GM13976 (cell line): ENCODE data around the gene BRINP3.

Experiments
- DNase-seq: peaks from one replicate; pipeline ENCODE4 v3.0.0; 2012; ENCODE audit warnings: low spot score
- CTCF ChIP-seq: IDR thresholded peaks from 2 replicates; pipeline ENCODE4 v1.5.1; 2012; ENCODE audit warnings: borderline replicate concordance, mild to moderate bottlenecking; ENCODE audit not compliant: insufficient read depth; ENCODE audit errors: extremely low read depth, missing control alignments, control extremely low read depth
- in situ Hi-C: fragments of 300-500 bp; cut with MboI; formaldehyde crosslinking; loops from one replicate; pipeline ENCODE4 v1.12.0; 2022; ENCODE audit warnings: low sequenced_read_pairs, mixed read lengths, inconsistent platforms; ENCODE audit not compliant: unreplicated experiment

Gene BRINP3

GRCh38 chr1:190391582-190391981 is 86.1 kb downstream of the BRINP3 start:
- TF ChIP-seq CTCF: no peak
- in situ Hi-C loops: no loop called here
- DNase-seq: no peak

- in situ Hi-C loops: no loop called here
- no peak for DNase-seq
- TF ChIP-seq CTCF: no peak
Measured at GRCh38 chr1:190377991-190378390, 99.7 kb downstream of the BRINP3 start.

DNA sequence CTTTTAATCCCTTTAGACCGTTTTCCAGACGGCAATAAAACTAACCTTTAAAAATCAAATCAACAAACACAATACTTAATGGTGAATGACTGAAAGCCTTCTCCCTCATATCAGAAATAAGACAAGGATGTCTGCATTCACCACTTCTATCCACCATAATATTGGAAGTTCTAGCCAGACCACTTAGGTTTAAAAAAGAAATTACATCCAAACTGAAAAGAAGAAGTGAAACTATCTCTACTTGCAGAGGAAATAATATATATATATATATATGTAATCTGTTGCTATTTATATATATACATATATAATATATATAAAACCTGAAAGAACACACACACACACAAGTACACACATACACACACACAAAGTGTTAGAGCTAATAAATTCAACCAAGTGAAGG is 100.4 kb downstream of the BRINP3 start:
- TF ChIP-seq CTCF: no peak
- in situ Hi-C loops: no loop called here
- no peak for DNase-seq

DNA sequence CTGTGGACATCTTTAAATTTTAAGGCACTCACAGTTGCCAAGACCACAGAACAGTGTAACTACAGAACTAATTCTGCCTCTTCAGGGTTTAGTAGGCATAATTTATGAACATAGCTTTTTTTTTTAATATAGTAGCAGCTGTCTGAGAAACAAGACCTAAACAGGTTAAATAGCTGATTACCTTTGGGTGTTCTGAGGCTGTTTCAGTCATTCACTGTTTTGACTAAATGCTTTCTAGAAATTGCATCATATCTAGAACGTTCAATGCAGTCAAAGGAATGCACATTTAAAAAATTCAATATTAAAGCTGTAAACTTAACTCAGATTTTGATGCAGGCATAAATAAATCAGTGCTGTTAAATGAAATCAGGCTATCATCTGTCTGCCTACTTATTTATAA is 101.6 kb downstream of the BRINP3 start:
- in situ Hi-C loops: no loop called here
- no peak for DNase-seq
- TF ChIP-seq CTCF: no peak

DNA sequence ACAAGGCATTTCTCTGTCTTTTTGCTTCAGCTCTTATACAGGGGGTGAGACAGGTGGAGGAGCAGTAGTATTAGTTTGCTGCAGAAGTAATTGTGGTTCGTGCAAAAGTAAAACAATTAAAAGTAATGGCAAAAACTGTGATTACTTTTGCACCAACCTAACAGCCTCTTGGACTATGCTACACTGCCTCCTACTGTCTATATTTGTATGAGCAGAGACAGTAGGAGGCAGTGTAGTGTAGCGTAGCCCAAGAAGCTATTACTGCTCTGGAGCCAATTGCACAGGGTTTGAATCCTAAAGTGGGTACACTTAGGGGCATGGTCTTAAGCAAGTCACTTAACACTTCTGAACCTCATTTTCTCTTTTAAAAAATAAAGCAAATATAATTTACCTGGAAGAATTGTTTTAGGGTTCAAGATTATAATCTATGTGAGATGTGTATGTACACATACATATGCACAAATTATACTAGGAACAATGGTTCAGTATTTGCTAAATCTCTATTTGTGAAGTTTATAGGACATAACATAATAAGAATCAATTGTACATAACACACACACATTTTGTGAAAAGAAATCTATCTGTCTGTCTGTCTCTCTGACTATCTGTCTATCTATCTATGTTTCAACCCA is 103.8 kb downstream of the BRINP3 start:
- in situ Hi-C loops: no loop called here
- peak; percentile 66 for TF ChIP-seq CTCF
- peak; percentile 4 for DNase-seq

DNA sequence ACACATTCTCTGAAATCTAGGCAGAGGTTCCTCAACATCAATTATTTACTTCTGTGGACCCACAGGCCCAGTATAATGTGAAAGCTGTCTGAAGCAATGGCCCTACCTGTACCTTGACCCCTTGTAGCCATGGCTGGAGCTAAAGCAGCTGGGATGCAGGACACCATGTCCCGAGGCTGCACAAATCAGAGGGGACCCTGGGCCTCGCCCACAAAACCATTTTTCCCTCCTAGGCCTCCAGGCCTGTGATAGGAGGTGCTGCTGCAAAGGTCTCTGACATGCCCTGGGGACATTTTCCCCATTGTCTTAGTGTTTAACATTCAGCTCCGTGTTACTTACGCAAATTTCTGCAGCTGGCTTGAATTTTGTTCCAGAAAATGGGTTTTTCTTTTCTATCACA is 110.5 kb downstream of the BRINP3 start:
- no peak for DNase-seq
- TF ChIP-seq CTCF: no peak
- in situ Hi-C loops: no loop called here
